Liver (tissue), 3 donors: Measurements from ENCODE around the gene TTC34.

Experiments
- CTCF ChIP-seq: fragments of 150-350 bp; IDR thresholded peaks from 2 replicates; pipeline ENCODE4 v1.5.1; 2017; ENCODE audit warnings: improper control_type of control experiment, low read depth, low read length; ENCODE audit not compliant: missing input control
- FOXA1 ChIP-seq: IDR thresholded peaks from 2 replicates; pipeline ENCODE4 v1.6.1; 2016; ENCODE audit warnings: antibody characterized with exemption
- JUND ChIP-seq, 2 donors: IDR thresholded peaks; 2 replicates each; pipeline ENCODE4 v1.6.1; 2016; ENCODE audit warnings: antibody characterized with exemption in 2 of 2
- TAF1 ChIP-seq: conservative IDR thresholded peaks from 2 replicates; pipeline ENCODE4 v1.6.1; 2016; ENCODE audit warnings: antibody characterized with exemption, mild to moderate bottlenecking
- ZBTB33 ChIP-seq: IDR thresholded peaks from 2 replicates; pipeline ENCODE4 v1.6.1; 2016; ENCODE audit warnings: antibody characterized with exemption
- donor health status: healthy.
- donor health status: healthy.

DNA sequence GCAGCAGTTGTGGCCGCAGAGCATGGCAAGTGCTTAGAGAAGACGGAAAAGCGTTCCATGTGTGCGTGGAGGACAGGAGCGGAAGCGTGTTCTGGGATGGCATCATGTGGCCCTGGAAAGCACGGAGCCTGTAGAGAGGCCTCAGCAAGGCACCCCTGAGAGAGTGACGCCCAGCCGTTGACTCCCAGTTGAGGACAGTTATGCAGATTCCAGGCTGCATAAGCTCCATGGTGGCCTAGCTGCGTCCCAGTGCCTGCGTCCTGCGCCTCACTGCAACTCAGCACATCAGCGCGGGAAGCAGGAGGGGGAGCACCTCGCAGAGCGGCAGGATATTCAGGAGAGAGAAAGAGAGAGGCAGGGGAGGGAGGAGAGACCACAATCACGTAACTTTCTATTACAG is 49.0 kb upstream of the TTC34 start:
- TF ChIP-seq CTCF (no peak), ZBTB33 (no peak), JUND (IDR thresholded peaks at IDR 0.05) (no peak), TAF1 (no peak), FOXA1 (no peak)
